Liver (tissue), 9 donors: ENCODE measurements around the gene UFM1. TPM values are rescaled to one million over a fixed set of nuclear protein-coding genes. Genes with fewer than 3 reads are reported as not detected.

Source experiments
- DNase-seq: peaks from one replicate; pipeline ENCODE4 v3.0.0-alpha.2; 2017; ENCODE audit warnings: low spot score
- H3K27ac ChIP-seq, 2 donors: one replicate each; pipeline ENCODE4 v1.7.0; 2013; ENCODE audit warnings: inconsistent platforms in 2 of 2, low read length in 2 of 2, control low read depth in 1 of 2, low read depth in 1 of 2, mild to moderate bottlenecking in 1 of 2
- H3K27me3 ChIP-seq, 4 donors: one replicate each; pipeline versions ENCODE4 v1.6.1 to v1.7.0; 2013; ENCODE audit warnings: low read length in 3 of 4, inconsistent platforms in 1 of 4, mild to moderate bottlenecking in 1 of 4, moderate library complexity in 1 of 4; ENCODE audit not compliant: control insufficient read depth in 4 of 4, insufficient read depth in 4 of 4
- H3K36me3 ChIP-seq, 4 donors: one replicate each; pipeline versions ENCODE4 v1.6.1 to v1.7.0; 2013; ENCODE audit warnings: low read length in 3 of 4, mild to moderate bottlenecking in 3 of 4, low read depth in 1 of 4, moderate library complexity in 1 of 4; ENCODE audit not compliant: control insufficient read depth in 4 of 4, insufficient read depth in 3 of 4
- H3K4me1 ChIP-seq, 4 donors: one replicate each; pipeline versions ENCODE4 v1.6.1 to v1.7.0; 2013; ENCODE audit warnings: low read length in 3 of 4, mild to moderate bottlenecking in 3 of 4, moderate library complexity in 1 of 4; ENCODE audit not compliant: control insufficient read depth in 4 of 4, insufficient read depth in 4 of 4
- H3K4me3 ChIP-seq, 3 donors: one replicate each; pipeline versions ENCODE4 v1.6.1 to v1.7.0; 2013; ENCODE audit warnings: low read length in 3 of 3, control low read depth in 1 of 3, low read depth in 1 of 3, mild to moderate bottlenecking in 1 of 3
- H3K9ac ChIP-seq, 2 donors: one replicate each; pipeline ENCODE4 v1.7.0; 2013; ENCODE audit warnings: low read length in 2 of 2, mild to moderate bottlenecking in 2 of 2, moderate library complexity in 2 of 2, control low read depth in 1 of 2, low read depth in 1 of 2
- H3K9me3 ChIP-seq, 4 donors: one replicate each; pipeline versions ENCODE4 v1.6.1 to v1.7.0; 2013; ENCODE audit warnings: low read length in 3 of 4; ENCODE audit not compliant: control insufficient read depth in 4 of 4
- ATF3 ChIP-seq: IDR thresholded peaks from 2 replicates; pipeline ENCODE4 v1.6.1; 2016; ENCODE audit warnings: antibody characterized with exemption
- CTCF ChIP-seq: fragments of 150-350 bp; IDR thresholded peaks from 2 replicates; pipeline ENCODE4 v1.5.1; 2017; ENCODE audit warnings: improper control_type of control experiment, low read depth, low read length; ENCODE audit not compliant: missing input control
- FOXA1 ChIP-seq: IDR thresholded peaks from 2 replicates; pipeline ENCODE4 v1.6.1; 2016; ENCODE audit warnings: antibody characterized with exemption
- FOXA2 ChIP-seq: IDR thresholded peaks from 2 replicates; pipeline ENCODE4 v1.6.1; 2016; ENCODE audit warnings: antibody characterized with exemption
- GABPA ChIP-seq, 2 donors: IDR thresholded peaks in 1 of 2; conservative IDR thresholded peaks in 1 of 2; 2 replicates each; pipeline ENCODE4 v1.6.1; 2016; ENCODE audit warnings: antibody characterized with exemption in 2 of 2, mild to moderate bottlenecking in 1 of 2, moderate library complexity in 1 of 2
- HNF4A ChIP-seq, 2 donors: conservative IDR thresholded peaks; 2 replicates each; pipeline ENCODE4 v1.6.1; 2016; ENCODE audit warnings: antibody characterized with exemption in 2 of 2, mild to moderate bottlenecking in 2 of 2
- HNF4G ChIP-seq: IDR thresholded peaks from 2 replicates; pipeline ENCODE4 v1.6.1; 2016; ENCODE audit warnings: antibody characterized with exemption
- JUND ChIP-seq, 2 donors: IDR thresholded peaks; 2 replicates each; pipeline ENCODE4 v1.6.1; 2016; ENCODE audit warnings: antibody characterized with exemption in 2 of 2
- MAX ChIP-seq: IDR thresholded peaks from 2 replicates; pipeline ENCODE4 v1.6.1; 2016; ENCODE audit warnings: antibody characterized with exemption
- NR2F2 ChIP-seq: IDR thresholded peaks from 2 replicates; pipeline ENCODE4 v1.6.1; 2016; ENCODE audit warnings: antibody characterized with exemption
- REST ChIP-seq: IDR thresholded peaks from 2 replicates; pipeline ENCODE4 v1.6.1; 2016; ENCODE audit warnings: antibody characterized with exemption, mild to moderate bottlenecking
- RXRA ChIP-seq, 2 donors: IDR thresholded peaks; 2 replicates each; pipeline ENCODE4 v1.6.1; 2017 to 2018; ENCODE audit warnings: antibody characterized with exemption in 2 of 2, mild to moderate bottlenecking in 1 of 2
- TAF1 ChIP-seq: conservative IDR thresholded peaks from 2 replicates; pipeline ENCODE4 v1.6.1; 2016; ENCODE audit warnings: antibody characterized with exemption, mild to moderate bottlenecking
- YY1 ChIP-seq: IDR thresholded peaks from 2 replicates; pipeline ENCODE4 v1.6.1; 2016; ENCODE audit warnings: antibody characterized with exemption, mild to moderate bottlenecking
- ZBTB33 ChIP-seq: IDR thresholded peaks from 2 replicates; pipeline ENCODE4 v1.6.1; 2016; ENCODE audit warnings: antibody characterized with exemption
- WGBS: extraction: QIAGEN DNeasy Blood & Tissue Kit; methylation state at CpG from one replicate; pipeline ENCODE4 v1.1.7; 2013; 5-methylcytosine and 5-hydroxymethylcytosine counted together
- polyA plus RNA-seq, 2 donors: library from polyadenylated mRNA; stranded (reverse) in 1 of 2; unstranded in 1 of 2; fragments of 200-250 nt in 1 of 2; fragments of >200 nt in 1 of 2; fragmentation: Nextera tagmentation in 1 of 2; extraction: Ambion mirVana in 1 of 2; gene quantifications; one replicate each; pipeline versions ENCODE4 v1.2.1 to v1.2.3, GENCODE V29; 2013 to 2015
- total RNA-seq, 2 donors: library from RNA; depleted of rRNA; stranded (reverse); fragments of >200 nt; gene quantifications; one replicate each; pipeline ENCODE4 v1.2.3, GENCODE V29; 2014
- donor health status: healthy.
- donor health status: healthy.
- donor health status: healthy.
- donor health status: healthy.
- donor health status: healthy.

Gene UFM1
- total and polyA plus RNA-seq, 4 donors: 24.3 to 45.7 (median 32.4) TPM

GRCh38 chr13:38321654-38322053 is 28.0 kb upstream of the UFM1 start (continued):
- TF ChIP-seq REST (no peak), ZBTB33 (no peak), MAX (no peak), TAF1 (no peak), YY1 (no peak)

- DNase-seq: no peak
- H3K9me3 ChIP-seq: no peaks in the 10 kb centered on the region
- H3K27me3 ChIP-seq: no peaks in the 10 kb centered on the region
- H3K36me3 ChIP-seq: no peaks in the 10 kb centered on the region
- WGBS: 99% methylated on average over 1 of the region's 1 CpG
- H3K27ac ChIP-seq: no peak overlapping the region
- no peak for TF ChIP-seq CTCF
- no peaks in the 10 kb centered on the region for H3K4me1 ChIP-seq
- no peak overlapping the region for H3K9ac ChIP-seq
- H3K4me3 ChIP-seq: no peak overlapping the region
Measured at GRCh38 chr13:38325426-38325825, 24.2 kb upstream of the UFM1 start.

GRCh38 chr13:38328699-38329098 is 21.0 kb upstream of the UFM1 start:
- no peak overlapping the region for H3K4me3 ChIP-seq
- H3K27ac ChIP-seq: no peak overlapping the region
- no peaks in the 10 kb centered on the region for H3K27me3 ChIP-seq
- no peak for DNase-seq
- 88% methylated on average over 2 of the region's 2 CpGs for WGBS
- no peak for TF ChIP-seq TAF1
- no peak for TF ChIP-seq ATF3
- TF ChIP-seq HNF4A (conservative IDR thresholded peaks at IDR 0.05): no peak
- TF ChIP-seq HNF4G: no peak
- TF ChIP-seq JUND (IDR thresholded peaks at IDR 0.05): no peak
- no peak for TF ChIP-seq FOXA2
- no peak for TF ChIP-seq FOXA1
- no peak for TF ChIP-seq REST
- no peak for TF ChIP-seq GABPA (IDR thresholded peaks at IDR 0.05 in 1 of 2, conservative IDR thresholded peaks at IDR 0.05 in 1 of 2)
- no peak for TF ChIP-seq RXRA (IDR thresholded peaks at IDR 0.05)
- no peak for TF ChIP-seq YY1
- TF ChIP-seq NR2F2: no peak
- no peaks in the 10 kb centered on the region for H3K4me1 ChIP-seq
- H3K36me3 ChIP-seq: no peaks in the 10 kb centered on the region
- no peaks in the 10 kb centered on the region for H3K9me3 ChIP-seq
- no peak overlapping the region for H3K9ac ChIP-seq
